VCaP (cell line): ENCODE results near the gene FAM120B.

Experiments
- H3K27ac ChIP-seq: fragments of 450-650 bp; 2 replicates; pipeline ENCODE4 v1.5.1; 2017
- CTCF ChIP-seq: fragments of 450-650 bp; conservative IDR thresholded peaks from 2 replicates; pipeline ENCODE4 v1.5.1; 2017; ENCODE audit warnings: mild to moderate bottlenecking, moderate library complexity

Gene FAM120B

GRCh38 chr6:170273191-170273590 lies 33.4 kb upstream of the FAM120B start:
- no peak overlapping the region for H3K27ac ChIP-seq
- TF ChIP-seq CTCF, result no peak

GRCh38 chr6:170273681-170274080 lies 32.9 kb upstream of the FAM120B start:
- no peak overlapping the region for H3K27ac ChIP-seq
- TF ChIP-seq CTCF, result no peak

GRCh38 chr6:170274713-170275560 lies 31.6 kb upstream of the FAM120B start:
- H3K27ac ChIP-seq, result no peak overlapping the region
- TF ChIP-seq CTCF, result no peak

GRCh38 chr6:170276369-170277057 lies 30.0 kb upstream of the FAM120B start:
- no peak for TF ChIP-seq CTCF

GRCh38 chr6:170277893-170278742 lies 28.4 kb upstream of the FAM120B start:
- no peak for TF ChIP-seq CTCF
- no peak overlapping the region for H3K27ac ChIP-seq

More at GRCh38 chr6:170276369-170277057, 30.0 kb upstream of the FAM120B start:
- H3K27ac ChIP-seq, result no peak overlapping the region

GRCh38 chr6:170278743-170279094 lies 27.8 kb upstream of the FAM120B start:
- no peak overlapping the region for H3K27ac ChIP-seq
- no peak for TF ChIP-seq CTCF

- TF ChIP-seq CTCF, result no peak
- no peak overlapping the region for H3K27ac ChIP-seq
These were observed 27.1 kb upstream of the FAM120B start for GRCh38 chr6:170279426-170279825.
